PC-3 (cell line): Measurements from ENCODE around the gene TAS2R38. TPM values are rescaled to one million over a fixed set of nuclear protein-coding genes. Genes with fewer than 3 reads are reported as not detected.

ENCODE experiments used
- ATAC-seq: fragments of 200-7000 bp; cut with Tn5 transposase; 2 replicates; pipeline ENCODE4 v1.9.1; 2020; ENCODE audit warnings: mild to moderate bottlenecking, moderate library complexity
- BruUV-seq: library from RNA; stranded (reverse); fragments of 400-500 nt; replicated peaks from 2 replicates; lab custom pipeline; 2021; lab: Mats Ljungman, UMichigan
- CTCF ChIA-PET: fragments of 300-600 bp; sonication (Branson Sonifier 250); formaldehyde crosslinking; loops from one replicate; lab custom pipeline; 2022; ENCODE audit warnings: antibody characterized with exemption; lab: Charles Lee
- POLR2A ChIA-PET: fragments of 300-600 bp; sonication (Branson Sonifier 250); formaldehyde crosslinking; loops from one replicate; lab custom pipeline; 2022; ENCODE audit warnings: antibody characterized with exemption; ENCODE audit not compliant: unreplicated experiment; lab: Charles Lee
- DNase-seq: peaks from one replicate; pipeline ENCODE4 v3.0.0-alpha.2; 2015
- H2AFZ ChIP-seq: fragments of 300-600 bp; sonication (generic); 2 replicates; pipeline ENCODE4 v1.6.0; 2016; ENCODE audit warnings: antibody characterized with exemption, low read length
- H3F3A ChIP-seq: fragments of 300-600 bp; sonication (generic); one replicate; pipeline ENCODE4 v1.6.0; 2017; ENCODE audit warnings: antibody characterized with exemption, low read length, control low read depth, mild to moderate bottlenecking; ENCODE audit not compliant: unreplicated experiment
- H3K27ac ChIP-seq: fragments of 300-600 bp; sonication (generic); 2 replicates; pipeline ENCODE4 v1.5.1; 2016; ENCODE audit warnings: mild to moderate bottlenecking, low read length
- H3K27me3 ChIP-seq: fragments of 300-600 bp; sonication (generic); 2 replicates; pipeline ENCODE4 v1.6.1; 2016; ENCODE audit warnings: low read length, mixed read lengths
- H3K36me3 ChIP-seq: fragments of 300-600 bp; sonication (generic); 2 replicates; pipeline ENCODE4 v1.6.1; 2016; ENCODE audit warnings: low read depth, mixed run types, low read length, mixed read lengths
- H3K4me1 ChIP-seq: fragments of 300-600 bp; sonication (generic); 2 replicates; pipeline ENCODE4 v1.5.1; 2016; ENCODE audit warnings: low read length; ENCODE audit not compliant: insufficient read depth
- H3K4me2 ChIP-seq: fragments of 300-600 bp; sonication (generic); 2 replicates; pipeline ENCODE4 v1.6.0; 2016; ENCODE audit warnings: low read length
- H3K4me3 ChIP-seq: fragments of 300-600 bp; sonication (generic); 2 replicates; pipeline ENCODE4 v1.5.1; 2016; ENCODE audit warnings: mild to moderate bottlenecking, low read length, mixed read lengths
- H3K79me2 ChIP-seq: fragments of 300-600 bp; sonication (generic); 2 replicates; pipeline ENCODE4 v1.6.1; 2017; ENCODE audit warnings: low read length, mixed read lengths
- H3K9ac ChIP-seq: fragments of 300-600 bp; sonication (generic); 2 replicates; pipeline ENCODE4 v1.6.0; 2016; ENCODE audit warnings: mild to moderate bottlenecking, low read length
- H3K9me2 ChIP-seq: fragments of 300-600 bp; sonication (generic); replicated peaks from 2 replicates; pipeline ENCODE4 v1.6.1; 2016; ENCODE audit warnings: mixed run types, low read length, mixed read lengths
- H3K9me3 ChIP-seq: fragments of 300-600 bp; sonication (generic); 2 replicates; pipeline ENCODE4 v1.6.1; 2016; ENCODE audit warnings: low read length, mixed read lengths
- H4K20me1 ChIP-seq: fragments of 300-600 bp; sonication (generic); 2 replicates; pipeline ENCODE4 v1.6.1; 2016; ENCODE audit warnings: low read length, mixed read lengths
- CTCF ChIP-seq: fragments of 300-600 bp; sonication (generic); conservative IDR thresholded peaks from 2 replicates; pipeline ENCODE4 v1.5.1; 2017; ENCODE audit warnings: antibody characterized with exemption, low read depth, mild to moderate bottlenecking, low read length
- EZH2 ChIP-seq: fragments of 300-600 bp; sonication (generic); IDR thresholded peaks from one replicate; pipeline ENCODE4 v1.6.1; 2017; ENCODE audit warnings: antibody characterized with exemption, mild to moderate bottlenecking, low read length; ENCODE audit not compliant: unreplicated experiment
- EZH2phosphoT487 ChIP-seq: fragments of 300-600 bp; sonication (generic); IDR thresholded peaks from 2 replicates; pipeline ENCODE4 v1.6.1; 2018; ENCODE audit warnings: mild to moderate bottlenecking, antibody characterized with exemption, low read length, borderline replicate concordance
- intact Hi-C: fragments of 100-400 bp; cut with micrococcal nuclease; formaldehyde crosslinking; loops from 2 replicates; pipeline ENCODE4 v1.9.0; 2023
- total RNA-seq: library from RNA; depleted of rRNA; stranded (reverse); fragments of >200 nt; gene quantifications from 2 replicates; pipeline ENCODE4 v1.2.3, GENCODE V29; 2014

The TAS2R38 gene
- total RNA-seq, 1 experiment from 2014 or later = not detected

DNA sequence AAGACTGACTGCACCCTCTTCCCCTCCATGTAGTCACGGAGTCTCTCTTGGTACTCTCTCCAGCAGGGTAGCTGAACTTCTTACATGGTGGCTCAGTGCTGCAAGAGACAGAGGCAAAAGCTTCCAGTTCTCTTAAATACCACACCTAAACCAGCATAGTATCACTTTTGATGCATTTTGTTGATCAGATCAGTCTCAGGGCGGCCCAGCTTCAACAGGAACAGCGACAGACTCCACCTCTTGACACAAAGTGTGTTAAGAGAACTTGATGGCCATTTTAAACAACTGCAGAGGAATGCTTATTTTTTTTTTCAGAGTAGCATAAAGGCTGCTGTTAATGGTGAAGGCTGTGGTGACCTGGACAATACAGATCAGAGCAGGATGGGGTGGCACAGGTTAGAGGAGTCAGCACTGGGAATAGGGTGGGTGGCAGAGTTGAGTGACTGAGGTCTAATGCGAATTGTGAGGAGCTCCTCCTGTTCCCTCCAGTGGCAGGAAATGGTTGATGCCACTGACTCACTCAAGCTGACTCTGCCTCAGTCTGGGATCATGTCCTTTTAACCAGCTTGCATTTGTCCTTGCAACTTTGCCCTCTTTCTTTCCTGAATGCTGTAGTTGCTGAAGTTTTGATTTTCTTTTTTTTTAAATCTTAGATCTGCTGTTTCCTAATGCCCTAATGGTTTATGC lies 39.4 kb upstream of the TAS2R38 start:
- Histone ChIP-seq H4K20me1 (no peaks in the 10 kb centered on the region), H3K9ac (no peak overlapping the region), H3K79me2 (no peaks in the 10 kb centered on the region), H3K9me2 (no peaks in the 10 kb centered on the region), H3K4me2 (no peak overlapping the region), H3K36me3 (no peaks in the 10 kb centered on the region), H3K4me3 (no peak overlapping the region), H3K27me3 (peaks cover 23% of the 10 kb centered on the region), H3K9me3 (no peaks in the 10 kb centered on the region), H2AFZ (no peak overlapping the region), H3K4me1 (no peaks in the 10 kb centered on the region), H3F3A (no peaks in the 10 kb centered on the region), H3K27ac (no peak overlapping the region)
- BruUV-seq = no TSS peak
- POLR2A ChIA-PET = no interaction called here
- CTCF ChIA-PET = no interaction called here
- no peak for TF ChIP-seq EZH2
- no peak for TF ChIP-seq EZH2phosphoT487
- TF ChIP-seq CTCF = no peak
- intact Hi-C loops = no loop called here
- ATAC-seq (no peak), DNase-seq (peak; percentile 15)

DNA sequence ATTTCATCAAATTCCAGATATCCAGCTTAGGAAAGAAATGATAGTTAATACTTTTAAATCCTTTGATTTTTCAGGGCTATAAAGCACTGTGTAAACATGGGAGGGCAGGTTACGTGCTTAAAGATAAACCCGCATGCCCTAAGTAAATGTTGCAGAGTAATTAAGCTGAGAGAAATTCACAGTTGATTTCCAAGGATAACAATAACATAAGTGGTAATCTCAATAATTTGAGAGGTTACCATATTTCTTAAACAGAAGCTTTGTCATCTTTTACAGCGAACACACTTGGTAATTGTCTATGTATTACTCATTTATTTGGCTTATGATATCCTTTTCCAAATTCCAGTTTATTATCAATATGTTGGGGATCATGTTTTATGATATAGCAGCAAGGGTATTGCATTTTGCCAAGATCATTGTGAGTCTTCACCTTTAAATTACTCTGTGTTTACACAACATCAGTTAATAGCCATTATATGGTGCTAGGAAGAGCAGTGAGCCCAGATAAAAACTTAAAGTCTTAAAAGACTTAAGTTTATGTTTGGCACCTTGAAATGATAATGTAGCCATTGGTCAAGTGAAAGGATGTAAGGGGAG lies 37.5 kb upstream of the TAS2R38 start:
- TF ChIP-seq EZH2 (no peak), CTCF (no peak), EZH2phosphoT487 (no peak)
- Histone ChIP-seq H3K4me1 (no peaks in the 10 kb centered on the region), H3K36me3 (no peaks in the 10 kb centered on the region), H4K20me1 (no peaks in the 10 kb centered on the region), H3K9me3 (no peaks in the 10 kb centered on the region), H3K27ac (no peak overlapping the region), H3K4me3 (no peak overlapping the region), H3F3A (no peaks in the 10 kb centered on the region), H3K9me2 (no peaks in the 10 kb centered on the region), H3K27me3 (peaks cover 25% of the 10 kb centered on the region), H3K9ac (no peak overlapping the region), H3K79me2 (no peaks in the 10 kb centered on the region), H2AFZ (no peak overlapping the region), H3K4me2 (no peak overlapping the region)
- DNase-seq = no peak
- CTCF ChIA-PET = no interaction called here
- no peak for ATAC-seq
- intact Hi-C loops = no loop called here
- POLR2A ChIA-PET = no interaction called here
- BruUV-seq = no TSS peak

GRCh38 chr7:142009187-142009586 lies 35.6 kb upstream of the TAS2R38 start:
- no peaks in the 10 kb centered on the region for H3K4me1 ChIP-seq
- intact Hi-C loops = no loop called here
- POLR2A ChIA-PET = no interaction called here
- no peaks in the 10 kb centered on the region for H4K20me1 ChIP-seq
- H3K79me2 ChIP-seq = no peaks in the 10 kb centered on the region
- H3K9ac ChIP-seq = no peak overlapping the region
- H3K4me2 ChIP-seq = no peak overlapping the region
- no peaks in the 10 kb centered on the region for H3K36me3 ChIP-seq
- H3K4me3 ChIP-seq = no peak overlapping the region
- no peak overlapping the region for H2AFZ ChIP-seq
- peaks cover 20% of the 10 kb centered on the region for H3K27me3 ChIP-seq
- DNase-seq (no peak), ATAC-seq (no peak)
- TF ChIP-seq CTCF (no peak), EZH2 (no peak), EZH2phosphoT487 (no peak)
- H3K9me3 ChIP-seq = no peaks in the 10 kb centered on the region
- no peaks in the 10 kb centered on the region for H3K9me2 ChIP-seq
- H3F3A ChIP-seq = no peaks in the 10 kb centered on the region
- BruUV-seq = no TSS peak
- CTCF ChIA-PET = no interaction called here
- no peak overlapping the region for H3K27ac ChIP-seq
